ENCODE data around the gene USP6NL.

Gene USP6NL

DNA sequence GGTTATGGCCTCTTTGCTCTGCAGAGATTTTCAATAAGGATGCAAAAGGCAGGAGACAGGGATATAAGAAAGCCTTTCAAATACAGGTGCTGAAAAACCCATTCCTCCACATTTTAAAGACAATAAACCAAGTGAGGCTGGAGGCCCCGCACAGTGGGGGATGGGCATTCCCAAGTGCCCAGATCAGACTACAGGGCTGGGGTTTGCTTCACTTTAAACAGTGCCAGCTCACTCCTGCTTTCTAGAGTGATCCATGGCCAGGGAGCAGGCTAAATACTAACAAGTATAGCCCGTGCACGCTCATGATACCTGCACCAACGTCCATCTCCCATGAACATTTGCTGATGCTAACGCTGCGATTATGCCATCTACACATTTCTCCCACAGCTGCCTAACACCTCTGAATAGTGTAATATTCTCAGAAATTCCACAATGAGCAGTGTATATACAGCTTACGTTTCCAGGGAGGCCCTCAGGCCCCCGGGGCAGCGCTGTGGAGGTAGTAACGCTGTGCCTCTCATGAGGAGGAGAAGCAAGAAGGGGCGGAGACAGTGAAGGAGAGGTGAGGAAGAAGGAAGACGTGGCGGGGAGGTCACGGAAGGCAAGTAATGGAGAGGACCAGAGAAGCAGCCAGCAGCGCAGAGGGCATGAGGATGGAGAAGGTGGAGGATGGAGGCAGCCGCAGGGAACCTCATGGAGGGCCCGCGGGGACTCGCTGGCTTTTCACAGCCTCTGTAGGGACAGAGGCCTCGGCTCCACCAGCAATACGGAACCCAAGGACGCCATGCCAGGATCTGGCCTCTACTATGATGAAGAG, 141.7 kb downstream of the USP6NL start:
- no peak for DNase-seq

DNA sequence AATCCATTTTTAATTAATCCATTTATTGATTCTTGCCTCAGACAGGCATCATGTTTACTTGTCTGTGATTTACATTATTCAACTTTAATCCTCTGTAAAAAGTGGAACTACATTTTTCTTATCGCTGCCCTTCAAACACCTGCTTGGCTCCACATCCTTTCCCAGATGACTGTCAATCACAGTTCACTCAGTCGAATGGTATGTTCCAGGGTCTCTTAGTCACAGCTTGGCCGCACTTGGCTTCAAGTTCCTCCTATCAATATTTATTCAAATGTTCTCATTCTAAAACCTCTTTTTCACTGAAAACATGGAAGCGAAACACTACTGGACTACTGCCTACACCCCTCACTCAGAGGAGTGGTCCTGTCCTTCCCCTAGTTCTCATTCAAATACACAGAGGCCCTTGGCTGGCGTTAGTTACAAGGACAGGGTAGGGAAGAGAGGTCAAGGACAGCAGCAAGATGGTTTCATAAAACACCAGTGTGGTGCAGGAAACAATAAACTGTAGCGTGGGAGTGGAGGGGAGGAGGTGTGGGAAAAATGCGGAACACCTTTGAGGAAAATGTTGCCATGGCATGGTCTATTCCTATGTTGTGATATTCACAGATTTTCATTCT, 143.2 kb downstream of the USP6NL start:
- no peak for DNase-seq

DNA sequence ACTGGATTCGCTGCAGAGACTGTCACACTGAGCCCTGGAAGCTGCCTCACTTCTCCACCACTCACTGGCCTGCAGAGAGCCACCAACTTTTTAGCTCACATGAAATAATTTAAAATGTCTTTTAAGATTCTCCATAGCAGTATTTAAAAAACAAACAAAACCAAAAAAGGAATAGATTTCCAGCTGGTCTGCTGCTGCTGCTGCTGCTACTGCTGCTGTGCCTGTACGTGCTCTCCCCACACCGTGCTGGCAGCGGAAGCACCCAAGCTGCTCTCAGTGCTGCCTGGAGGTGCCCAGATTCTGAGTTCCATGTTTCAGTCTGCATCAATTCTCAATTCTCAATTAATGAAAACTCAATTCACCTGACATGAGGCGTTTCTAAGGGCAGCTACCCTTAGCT, 146.0 kb downstream of the USP6NL start:
- DNase-seq = no peak

- DNase-seq = no peak
Observed at GRCh38 chr10:11463111-11463510, 148.3 kb downstream of the USP6NL start.

DNA sequence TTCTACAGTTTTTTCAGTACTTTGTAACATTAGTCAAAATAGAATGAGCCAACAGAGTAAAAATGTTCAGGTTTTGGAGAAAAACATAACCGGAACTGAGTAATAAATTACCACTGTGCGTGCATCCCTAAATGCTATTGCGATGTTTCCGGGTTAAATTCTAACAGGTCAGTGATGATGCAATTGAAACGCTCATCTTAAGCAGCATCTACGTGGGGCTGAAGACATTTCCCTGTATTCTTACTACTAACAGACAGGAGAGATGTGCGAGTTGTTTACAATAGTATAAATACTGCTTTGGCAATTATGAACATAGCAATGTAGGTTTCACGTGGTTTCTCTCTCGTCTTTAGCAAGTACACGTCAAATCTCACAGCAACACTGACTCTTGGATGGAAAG, 149.4 kb downstream of the USP6NL start:
- no peak for DNase-seq

DNA sequence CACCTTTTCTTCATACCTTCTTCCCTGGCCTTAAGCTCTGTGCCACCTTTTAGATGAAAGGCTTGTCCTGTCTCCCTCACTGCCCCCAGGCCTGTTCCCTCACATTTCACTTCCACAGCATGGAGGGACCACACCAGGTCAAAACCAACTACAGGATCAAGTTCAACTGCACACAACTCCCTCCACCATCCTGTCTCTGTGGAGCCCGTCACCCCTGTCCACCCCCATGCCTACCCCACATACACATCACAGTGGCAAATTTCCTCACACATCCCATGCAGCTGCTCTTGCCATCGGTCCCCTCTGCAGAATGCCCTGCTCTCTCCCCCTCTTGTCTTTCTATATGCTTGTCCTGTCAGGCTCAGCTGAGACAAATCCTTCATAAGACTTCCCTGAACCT, 154.1 kb downstream of the USP6NL start:
- DNase-seq = no peak

GRCh38 chr10:11454958-11455566, 156.4 kb downstream of the USP6NL start:
- DNase-seq = no peak

- DNase-seq = no peak
Observed at GRCh38 chr10:11454160-11454559, 157.3 kb downstream of the USP6NL start.

- DNase-seq = no peak
Observed at GRCh38 chr10:11451640-11452260, 159.7 kb downstream of the USP6NL start.

DNA sequence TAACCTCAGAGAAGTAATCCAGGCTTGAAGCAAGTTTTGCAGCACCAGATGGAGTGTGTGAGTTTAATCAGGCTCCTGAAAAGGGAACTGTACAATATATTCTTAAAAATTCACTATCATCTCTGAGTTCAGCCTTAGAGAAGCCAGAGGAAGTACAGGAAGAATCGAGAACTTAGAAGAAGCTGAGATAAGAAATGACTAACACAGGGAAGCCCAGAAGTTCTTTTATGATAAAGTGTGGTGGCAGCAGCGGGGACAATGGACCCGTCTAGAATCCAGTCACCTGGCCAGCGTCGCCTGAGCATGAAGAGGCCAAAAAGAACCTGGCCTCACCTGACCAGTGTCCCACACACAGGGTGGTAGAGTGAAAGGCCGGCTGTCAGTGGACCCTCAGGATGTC, 161.0 kb downstream of the USP6NL start:
- DNase-seq = no peak

DNA sequence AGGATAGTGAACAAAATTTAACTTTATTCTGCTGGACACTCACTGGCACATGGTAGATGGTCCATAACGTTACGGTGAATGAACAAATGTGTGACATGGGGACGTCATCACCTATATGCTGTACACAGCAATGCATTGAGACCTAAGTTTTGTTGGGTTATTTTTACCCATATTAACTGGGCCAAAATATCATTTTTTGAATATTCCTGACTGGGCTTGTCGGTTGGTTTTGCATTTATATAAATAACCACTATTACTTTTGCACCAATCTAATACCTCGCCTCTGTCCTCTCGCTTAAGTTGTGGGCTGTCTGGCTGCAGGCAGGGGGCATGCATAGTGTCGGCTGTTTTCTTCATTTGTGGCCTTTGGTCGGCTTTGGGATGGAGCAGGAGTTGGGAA, 161.7 kb downstream of the USP6NL start:
- no peak for DNase-seq

GRCh38 chr10:11448545-11449244, 162.8 kb downstream of the USP6NL start:
- DNase-seq = no peak

- no peak for DNase-seq
Observed at GRCh38 chr10:11448190-11448544, 163.3 kb downstream of the USP6NL start.

DNA sequence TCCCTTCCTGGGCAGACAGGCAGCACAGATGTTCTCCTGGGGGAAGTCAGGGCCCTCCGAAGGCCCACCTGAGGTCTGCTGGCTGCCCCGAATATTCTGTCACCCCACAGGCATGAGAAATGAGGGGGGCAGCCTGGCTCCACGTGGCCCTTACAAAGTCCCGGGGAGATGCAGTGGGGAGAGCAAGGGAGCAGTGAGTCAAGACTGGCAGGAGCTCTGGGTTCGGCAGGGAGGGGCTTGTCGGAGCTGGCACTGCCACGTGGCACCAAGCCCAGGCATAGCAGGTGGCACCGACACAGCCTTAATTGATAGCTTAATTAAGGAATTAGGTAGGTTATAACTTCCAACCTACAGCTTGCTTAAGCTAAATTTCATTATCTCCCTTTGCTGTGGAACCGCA, 163.9 kb downstream of the USP6NL start:
- DNase-seq = no peak

DNA sequence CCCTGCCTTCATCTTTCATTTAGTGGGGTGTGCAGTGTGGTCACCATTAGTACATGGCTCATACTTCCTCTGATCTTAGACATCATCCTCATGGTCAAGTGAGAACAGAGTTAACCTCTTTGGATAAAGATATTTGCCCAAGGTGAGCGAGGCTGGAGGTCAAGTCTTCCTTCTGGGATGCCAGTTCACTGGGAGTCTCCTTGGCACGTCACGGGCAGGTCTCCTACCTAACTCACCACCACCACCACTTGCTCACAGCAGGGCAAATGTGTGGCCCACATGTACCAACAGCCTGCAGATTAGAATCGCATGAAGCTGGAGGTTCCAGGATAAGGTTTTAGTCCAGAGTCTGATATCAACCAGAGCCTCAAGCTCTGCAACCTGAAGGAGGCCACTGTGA, 164.6 kb downstream of the USP6NL start:
- no peak for DNase-seq

DNA sequence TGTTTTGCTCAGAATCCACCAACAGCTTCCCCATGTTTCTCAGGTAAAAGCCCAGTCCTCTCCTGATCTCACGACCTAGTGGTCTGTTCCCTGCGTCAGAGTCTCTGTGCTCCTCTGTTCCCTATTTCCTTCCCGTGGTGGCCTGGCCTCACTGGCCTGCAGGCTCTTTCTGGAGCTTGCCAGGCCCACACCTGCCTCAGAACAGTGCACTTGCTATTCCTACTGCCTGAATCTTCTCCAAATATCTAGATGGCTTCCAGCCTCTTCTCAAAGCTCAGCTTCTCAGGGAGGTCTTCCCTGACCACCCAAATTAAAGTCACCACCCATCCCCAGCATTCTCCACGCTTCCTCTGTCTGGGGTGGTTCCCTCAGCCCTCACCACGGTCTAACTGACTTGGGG, 165.3 kb downstream of the USP6NL start:
- DNase-seq = no peak

GRCh38 chr10:11444531-11445228, 166.8 kb downstream of the USP6NL start:
- no peak for DNase-seq

- no peak for DNase-seq
Observed at GRCh38 chr10:11444155-11444530, 167.3 kb downstream of the USP6NL start.

GRCh38 chr10:11443468-11444154, 167.8 kb downstream of the USP6NL start:
- DNase-seq = no peak

GRCh38 chr10:11442001-11442773, 169.3 kb downstream of the USP6NL start:
- no peak for DNase-seq

DNA sequence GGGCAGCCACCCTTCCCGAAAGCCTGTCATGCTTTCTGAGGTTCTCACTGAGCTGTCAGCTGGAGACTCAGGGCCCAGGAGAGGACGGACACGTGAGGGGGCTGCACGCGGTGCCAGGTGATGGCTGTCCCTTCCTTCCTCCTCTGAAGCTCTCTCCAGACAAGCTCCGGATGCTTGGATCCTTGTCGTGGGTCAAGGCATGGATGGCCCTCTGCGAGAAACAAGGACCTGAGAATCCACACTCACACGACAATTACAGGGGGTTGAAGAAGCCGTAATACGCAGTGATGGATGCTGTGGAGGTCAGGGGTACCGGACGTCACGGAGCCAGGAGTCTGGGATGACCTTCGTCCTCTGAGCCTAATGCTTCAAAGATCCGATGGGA, 170.3 kb downstream of the USP6NL start:
- DNase-seq = no peak

Measured in NCI-H2107 (cell line).